ENCODE measurements around the gene VEGFB. TPM values are rescaled to one million over a fixed set of nuclear protein-coding genes. Genes with fewer than 3 reads are reported as not detected.
A peak's percentile ranks its signal among the peaks of the same experiment; 100 is the strongest.

VEGFB gene, protein sequence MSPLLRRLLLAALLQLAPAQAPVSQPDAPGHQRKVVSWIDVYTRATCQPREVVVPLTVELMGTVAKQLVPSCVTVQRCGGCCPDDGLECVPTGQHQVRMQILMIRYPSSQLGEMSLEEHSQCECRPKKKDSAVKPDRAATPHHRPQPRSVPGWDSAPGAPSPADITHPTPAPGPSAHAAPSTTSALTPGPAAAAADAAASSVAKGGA
- 10 to 100 TPM in 1 of 3 donors, 1 to 10 TPM in 2; 6.7 to 10.3 (median 9.4) TPM for polyA plus RNA-seq

DNA sequence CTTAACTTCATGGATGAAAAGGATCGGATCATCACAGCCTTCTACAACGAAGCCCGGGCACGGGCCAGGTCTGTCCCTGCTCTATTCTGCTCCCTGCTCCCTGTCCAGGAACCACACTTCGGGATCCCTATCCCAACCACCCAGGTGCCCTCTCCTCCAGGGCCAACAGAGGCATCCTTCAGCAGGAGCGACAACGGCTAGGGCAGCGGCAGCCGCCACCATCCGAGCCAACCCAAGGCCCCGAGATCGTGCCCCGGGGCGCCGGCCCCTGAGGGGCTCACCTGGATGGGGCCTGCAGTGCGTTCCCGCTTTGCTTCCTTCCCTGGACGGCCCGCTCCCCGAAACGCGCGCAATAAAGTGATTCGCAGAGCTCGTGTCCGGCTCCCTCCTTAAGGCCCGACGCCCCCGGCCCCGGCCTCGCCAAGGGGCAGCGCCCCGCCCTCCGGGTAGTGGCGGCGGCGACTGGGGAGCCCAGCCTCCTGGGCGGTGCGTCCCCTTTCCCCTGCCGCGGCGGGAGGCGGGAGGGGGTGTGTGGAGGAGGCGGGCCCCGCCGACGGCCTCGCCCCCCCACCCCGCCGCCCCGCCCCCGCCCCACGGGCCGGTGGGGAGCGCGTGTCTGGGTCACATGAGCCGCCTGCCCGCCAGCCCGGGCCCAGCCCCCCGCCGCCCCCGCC is at the start of gene VEGFB:
TSS of gene VEGFB (plus strand) at position 672 of the 674 bp plus-strand sequence. CDS start 250 bp downstream, outside the sequence.
- Mint-ChIP-seq H3K4me1 (peaks cover 27 to 40% of the 10 kb centered on the region in 2 donors), H3K27me3 (ENCODE audit: low read depth in 3 of 3) (peaks cover 0 to 1% (median 0%) of the 10 kb centered on the region in 3 donors), H3K4me3 (peak within 1 kb of the TSS; percentile 76 to 82 (median 80)), H3K27ac (peak within 1 kb of the TSS; percentile 55 to 85 (median 80)), H3K9me3 (no peaks in the 10 kb centered on the region), H3K36me3 (no peaks in the 10 kb centered on the region)
- DNase-seq = peak; percentile 70 to 72 (median 71)

DNA sequence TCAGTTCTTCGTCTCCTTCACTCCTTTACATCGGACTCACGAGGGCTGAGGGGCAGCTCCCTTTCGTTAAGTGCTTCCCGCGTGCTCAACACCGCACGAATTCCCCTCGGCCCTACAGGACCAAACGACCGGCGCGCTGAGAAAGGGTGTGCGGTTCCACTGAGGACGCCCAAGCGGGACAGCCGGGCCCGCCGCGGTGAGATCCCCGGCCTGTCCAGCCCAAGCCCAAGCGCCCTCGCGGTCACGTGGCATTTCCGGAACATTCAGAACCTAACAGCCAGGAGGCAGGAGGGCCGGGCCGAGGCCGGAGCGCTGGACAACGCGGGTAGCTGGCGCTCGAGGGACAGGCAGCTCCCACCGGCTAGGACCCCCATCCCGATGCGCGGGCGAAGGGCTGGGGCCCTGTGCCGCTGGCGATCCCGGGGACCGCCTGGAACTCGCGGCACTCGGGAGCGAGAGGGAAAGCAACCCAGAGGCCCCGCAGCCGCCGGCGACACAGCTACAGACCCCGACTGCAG is 49.1 kb upstream of the VEGFB start:
- H3K9me3 Mint-ChIP-seq = no peaks in the 10 kb centered on the region
- DNase-seq = no peak
- peak overlapping the region; percentile 88 to 98 (median 92) for H3K4me3 Mint-ChIP-seq

DNA sequence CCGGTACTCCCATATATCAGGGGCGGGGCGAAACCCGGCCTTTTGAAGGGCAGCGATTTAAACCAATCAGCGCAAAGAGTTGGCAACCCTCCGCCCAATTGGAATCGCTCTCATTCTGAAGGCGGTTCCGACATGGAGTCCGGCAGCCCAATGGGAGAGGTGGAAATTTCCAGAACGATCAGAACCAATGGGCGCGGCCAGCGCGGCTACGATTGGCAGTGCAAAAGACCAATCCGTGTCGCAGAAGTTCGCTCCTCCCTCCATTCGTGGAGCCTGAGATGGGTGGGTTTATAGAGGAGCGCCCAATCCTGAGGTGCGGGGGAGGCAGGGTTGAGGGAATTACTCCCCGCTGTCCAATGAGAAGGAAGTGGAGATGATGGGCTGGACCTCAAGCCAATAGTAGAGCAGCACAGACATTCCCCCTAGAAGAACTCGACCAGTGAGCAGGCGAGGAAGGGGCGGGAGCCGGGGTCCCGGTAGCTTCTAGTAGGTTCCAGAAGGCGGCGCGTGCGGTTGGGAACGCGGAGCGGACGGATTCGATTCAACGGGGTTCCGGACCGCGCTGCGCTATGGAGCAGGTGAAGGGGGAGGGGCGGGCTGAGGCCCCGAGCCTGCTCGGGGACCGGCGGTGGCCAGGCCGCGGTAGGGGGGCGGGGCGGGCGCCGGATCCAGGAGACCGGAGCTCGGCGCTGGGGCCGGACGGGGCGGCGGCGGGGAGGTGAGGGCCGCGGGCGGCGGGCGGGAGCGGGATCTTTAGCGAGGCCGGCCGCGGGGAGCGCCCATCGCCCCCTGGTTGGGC is 48.5 kb upstream of the VEGFB start, which contains the start of gene STIP1:
TSS of gene STIP1 (plus strand) at position 479 of the 799 bp plus-strand sequence. CDS start at position 570, 91 bp downstream.
- peaks cover 0 to 4% (median 0%) of the 10 kb centered on the region in 3 donors for H3K36me3 Mint-ChIP-seq
- peaks cover 34 to 38% of the 10 kb centered on the region in 2 donors for H3K4me1 Mint-ChIP-seq
- H3K27me3 Mint-ChIP-seq (ENCODE audit: low read depth in 3 of 3) = peaks cover 6 to 9% (median 6%) of the 10 kb centered on the region in 3 donors
- H3K4me3 Mint-ChIP-seq = peak within 1 kb of the TSS; percentile 88 to 98 (median 92)
- H3K9me3 Mint-ChIP-seq = no peaks in the 10 kb centered on the region
- DNase-seq = peak; percentile 99 to 100 (median 100)
- peak within 1 kb of the TSS in 5 of 6 donors; percentile 92 to 98 (median 93) for H3K27ac Mint-ChIP-seq

More for the DNA sequence above, 49.1 kb upstream of the VEGFB start:
- Mint-ChIP-seq H3K27me3 (ENCODE audit: low read depth in 3 of 3) (peaks cover 6 to 9% (median 6%) of the 10 kb centered on the region in 3 donors), H3K27ac (peak overlapping the region in 5 of 6 donors; percentile 90 to 98 (median 93)), H3K4me1 (peaks cover 30 to 34% of the 10 kb centered on the region in 2 donors), H3K36me3 (peaks cover 0 to 4% (median 0%) of the 10 kb centered on the region in 3 donors)

DNA sequence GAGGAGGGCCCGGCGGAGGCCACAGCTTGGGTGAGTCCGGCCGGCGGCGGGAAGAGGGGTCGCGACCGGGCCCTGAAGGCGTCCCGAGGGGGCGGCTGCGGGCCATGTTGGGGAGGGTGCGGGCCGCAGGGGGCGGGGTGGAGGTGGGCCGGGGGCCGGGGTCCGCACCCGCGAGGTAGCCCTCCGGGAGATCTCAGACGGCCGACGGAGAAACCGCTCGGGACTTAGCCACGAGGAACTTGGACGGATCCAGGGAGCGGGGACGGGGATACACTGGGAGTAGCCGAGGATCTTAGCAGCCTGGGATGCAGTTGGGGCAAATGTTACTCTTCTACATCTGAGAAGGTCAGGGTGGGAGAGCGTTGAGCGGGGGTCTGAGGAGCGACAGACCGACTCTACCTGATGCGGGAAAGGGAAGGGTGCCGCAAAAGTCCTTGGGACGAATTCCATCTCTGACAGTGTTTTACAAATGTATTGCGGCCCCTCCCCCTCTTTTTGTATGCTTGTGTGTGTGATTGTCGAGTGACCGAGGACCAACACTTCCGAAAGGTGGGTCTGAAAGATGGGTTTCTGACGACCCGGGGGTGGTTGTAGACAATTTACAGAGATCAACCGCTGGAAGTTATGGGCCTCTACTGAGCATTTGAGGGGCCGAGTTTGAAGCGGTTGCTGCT is 47.8 kb upstream of the VEGFB start:
- Mint-ChIP-seq H3K4me3 (no peak overlapping the region), H3K9me3 (no peaks in the 10 kb centered on the region), H3K36me3 (peaks cover 0 to 4% (median 0%) of the 10 kb centered on the region in 3 donors), H3K27ac (no peak overlapping the region), H3K4me1 (peaks cover 31 to 38% of the 10 kb centered on the region in 2 donors), H3K27me3 (ENCODE audit: low read depth in 3 of 3) (peaks cover 6 to 9% (median 6%) of the 10 kb centered on the region in 3 donors)
- DNase-seq = peak; percentile 22 to 37 (median 23)

DNA sequence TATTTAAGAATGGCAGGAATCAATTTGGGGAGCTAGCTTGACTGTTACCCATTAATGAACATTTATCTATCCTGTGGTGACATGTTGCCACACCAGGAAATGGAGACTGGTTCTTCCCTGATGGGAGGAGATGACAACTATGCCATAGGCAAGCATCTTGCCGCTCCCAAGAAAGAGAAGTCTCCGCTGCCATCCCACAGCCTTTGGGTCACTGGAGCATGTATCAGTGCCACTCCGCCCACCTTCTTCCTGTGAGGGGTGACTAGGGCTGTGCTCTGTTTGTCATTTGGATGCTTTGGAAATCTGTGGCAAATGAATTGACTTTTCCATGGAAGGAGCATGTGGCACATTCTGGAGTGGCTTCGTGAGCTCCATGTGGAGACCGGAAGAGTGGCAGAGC is 42.0 kb upstream of the VEGFB start:
- Mint-ChIP-seq H3K9me3 (no peaks in the 10 kb centered on the region), H3K4me3 (no peak overlapping the region), H3K36me3 (peaks cover 16 to 40% (median 25%) of the 10 kb centered on the region in 3 donors), H3K4me1 (peaks cover 14 to 26% of the 10 kb centered on the region in 2 donors), H3K27me3 (ENCODE audit: low read depth in 3 of 3) (no peaks in the 10 kb centered on the region), H3K27ac (no peak overlapping the region)
- no peak for DNase-seq

DNA sequence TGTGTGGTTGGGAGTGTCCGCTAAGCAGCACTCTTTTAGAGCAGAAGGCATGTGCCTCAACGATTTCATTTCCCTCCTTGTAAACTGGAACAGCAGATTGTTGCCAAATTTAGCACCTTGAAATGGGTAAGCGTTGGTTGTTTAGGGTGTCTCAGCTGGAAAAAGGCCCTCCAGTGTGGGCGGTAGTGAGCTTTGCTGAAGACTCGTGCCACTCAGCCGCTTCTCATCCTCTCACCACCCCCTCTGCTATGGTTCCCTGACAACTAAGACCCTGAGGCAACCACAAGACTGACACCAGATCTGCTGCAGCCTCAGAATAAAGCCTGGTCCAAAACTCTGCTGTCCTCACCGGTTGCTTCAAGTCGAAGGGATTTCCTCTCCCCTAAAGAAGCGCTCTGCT is 37.8 kb upstream of the VEGFB start:
- Mint-ChIP-seq H3K27ac (peak overlapping the region in 1 of 6 donors; percentile 28), H3K36me3 (peaks cover 20 to 51% (median 37%) of the 10 kb centered on the region in 3 donors), H3K4me1 (peaks cover 8 to 16% of the 10 kb centered on the region in 2 donors), H3K4me3 (no peak overlapping the region), H3K9me3 (no peaks in the 10 kb centered on the region), H3K27me3 (ENCODE audit: low read depth in 3 of 3) (no peaks in the 10 kb centered on the region)
- DNase-seq = no peak

DNA sequence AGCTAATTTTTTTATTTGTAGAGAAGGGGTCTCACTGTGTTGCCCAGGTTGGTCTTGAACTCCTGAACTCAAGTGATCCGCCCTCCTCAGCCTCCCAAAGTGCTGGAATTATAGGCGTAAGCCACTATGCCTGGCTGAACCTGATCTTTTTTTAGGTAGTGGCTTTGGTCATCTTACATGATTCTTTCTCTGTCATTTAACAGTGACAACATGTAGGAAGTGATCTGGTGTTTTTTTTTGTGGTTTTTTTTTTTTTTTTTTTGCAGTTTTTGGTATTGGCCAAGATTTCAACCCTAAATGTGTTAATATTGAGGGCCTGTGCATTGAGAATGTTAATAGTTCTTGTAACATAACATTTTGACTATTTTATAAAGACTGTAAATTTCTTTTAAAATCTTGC is 35.9 kb upstream of the VEGFB start:
- Mint-ChIP-seq H3K27ac (peak overlapping the region in 1 of 6 donors; percentile 46), H3K27me3 (ENCODE audit: low read depth in 3 of 3) (no peaks in the 10 kb centered on the region), H3K4me1 (peaks cover 5 to 7% of the 10 kb centered on the region in 2 donors), H3K9me3 (no peaks in the 10 kb centered on the region), H3K36me3 (peaks cover 29 to 60% (median 48%) of the 10 kb centered on the region in 3 donors), H3K4me3 (no peak overlapping the region)
- no peak for DNase-seq

DNA sequence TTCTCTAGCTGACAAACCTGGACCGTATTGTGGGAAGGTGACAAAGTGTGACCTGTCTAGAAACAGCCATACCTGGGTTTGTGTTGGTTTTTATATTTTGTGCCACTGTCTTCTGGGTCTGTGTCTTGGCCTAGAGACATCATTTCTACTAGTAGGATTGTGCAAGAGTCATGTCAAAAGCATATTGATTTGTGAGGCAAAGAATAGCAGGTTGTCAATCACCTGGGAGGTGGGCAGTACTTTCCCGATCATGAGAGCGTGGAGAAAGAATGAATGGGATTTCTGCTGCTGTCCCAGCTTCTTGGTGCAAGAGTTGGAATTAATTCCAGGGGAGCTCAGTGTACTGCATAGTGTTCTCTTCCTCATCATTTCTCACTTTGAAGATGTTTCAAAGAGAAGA is 32.8 kb upstream of the VEGFB start:
- no peak for DNase-seq
- peaks cover 27 to 51% (median 38%) of the 10 kb centered on the region in 3 donors for H3K36me3 Mint-ChIP-seq
- peaks cover 0 to 6% (median 3%) of the 10 kb centered on the region in 3 donors for H3K27me3 Mint-ChIP-seq (ENCODE audit: low read depth in 3 of 3)
- H3K4me1 Mint-ChIP-seq = peaks cover 26% of the 10 kb centered on the region in 2 donors
- peak overlapping the region in 3 of 6 donors; percentile 1 to 70 (median 34) for H3K27ac Mint-ChIP-seq
- H3K9me3 Mint-ChIP-seq = no peaks in the 10 kb centered on the region
- no peak overlapping the region for H3K4me3 Mint-ChIP-seq

DNA sequence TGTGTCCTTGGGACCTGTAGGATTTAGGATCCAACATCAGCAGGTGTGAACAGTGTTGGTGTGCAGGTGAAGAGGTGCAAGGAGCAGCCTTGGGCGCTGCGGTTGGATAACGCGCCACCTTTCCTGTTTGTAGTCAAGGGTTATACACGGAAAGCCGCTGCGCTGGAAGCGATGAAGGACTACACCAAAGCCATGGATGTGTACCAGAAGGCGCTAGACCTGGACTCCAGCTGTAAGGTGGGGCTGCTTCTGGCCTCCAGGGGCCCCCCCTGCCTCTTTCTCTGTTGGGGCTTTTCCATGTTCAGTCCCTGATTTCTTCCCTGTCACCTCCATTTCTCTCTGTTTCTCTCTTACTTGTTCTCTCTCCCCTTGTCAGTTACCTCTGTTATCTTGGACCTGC is 31.4 kb upstream of the VEGFB start:
- H3K9me3 Mint-ChIP-seq = no peaks in the 10 kb centered on the region
- peaks cover 19 to 41% (median 28%) of the 10 kb centered on the region in 3 donors for H3K36me3 Mint-ChIP-seq
- H3K27me3 Mint-ChIP-seq (ENCODE audit: low read depth in 3 of 3) = peaks cover 3 to 11% (median 6%) of the 10 kb centered on the region in 3 donors
- H3K4me1 Mint-ChIP-seq = peaks cover 25 to 33% of the 10 kb centered on the region in 2 donors
- H3K4me3 Mint-ChIP-seq = no peak overlapping the region
- no peak overlapping the region for H3K27ac Mint-ChIP-seq
- DNase-seq = no peak

DNA sequence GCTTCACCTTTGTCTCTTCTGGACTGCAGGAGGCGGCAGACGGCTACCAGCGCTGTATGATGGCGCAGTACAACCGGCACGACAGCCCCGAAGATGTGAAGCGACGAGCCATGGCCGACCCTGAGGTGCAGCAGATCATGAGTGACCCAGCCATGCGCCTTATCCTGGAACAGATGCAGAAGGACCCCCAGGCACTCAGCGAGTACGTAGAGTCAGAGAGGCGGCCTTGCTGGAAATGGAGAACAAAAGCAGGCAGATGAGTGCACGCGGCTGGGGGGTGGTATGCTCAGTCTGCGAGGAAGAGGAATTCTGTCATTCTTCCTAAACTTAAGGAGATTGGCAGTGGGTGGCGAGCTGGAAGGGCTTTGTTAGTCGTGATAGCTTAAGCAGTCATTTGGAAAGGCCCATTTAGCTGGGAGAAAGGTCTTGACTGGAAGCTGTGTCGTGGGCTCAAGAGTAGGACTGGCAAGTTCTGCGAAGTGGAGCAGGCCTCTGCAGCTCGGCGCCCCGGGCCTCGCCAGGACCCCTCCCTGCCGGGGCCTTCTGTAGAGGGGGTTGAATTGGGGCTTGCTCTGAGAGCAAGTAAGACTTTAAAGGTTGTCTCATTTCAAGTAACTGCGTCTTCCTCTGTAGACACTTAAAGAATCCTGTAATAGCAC is 30.8 kb upstream of the VEGFB start:
- peak overlapping the region in 1 of 5 donors; percentile 17 for H3K4me3 Mint-ChIP-seq

DNA sequence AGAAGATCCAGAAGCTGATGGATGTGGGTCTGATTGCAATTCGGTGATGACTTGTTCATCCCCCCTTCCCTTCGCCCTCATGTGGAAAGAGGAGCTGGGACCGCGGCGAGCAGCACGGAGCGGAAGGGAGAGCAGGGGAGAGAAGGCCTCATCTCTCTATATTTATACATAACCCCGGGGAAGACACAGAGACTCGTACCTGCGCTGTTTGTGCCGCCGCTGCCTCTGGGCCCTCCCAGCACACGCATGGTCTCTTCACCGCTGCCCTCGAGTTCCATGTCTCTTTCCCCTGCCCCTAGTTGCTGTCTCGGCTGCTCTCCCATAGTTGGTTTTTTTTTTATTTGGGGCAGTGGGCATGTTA is 30.3 kb upstream of the VEGFB start:
- DNase-seq = no peak
- H3K27me3 Mint-ChIP-seq (ENCODE audit: low read depth in 3 of 3) = peaks cover 3 to 11% (median 6%) of the 10 kb centered on the region in 3 donors
- peaks cover 30 to 39% of the 10 kb centered on the region in 2 donors for H3K4me1 Mint-ChIP-seq
- peak overlapping the region in 5 of 6 donors; percentile 40 to 92 (median 84) for H3K27ac Mint-ChIP-seq
- peaks cover 19 to 41% (median 28%) of the 10 kb centered on the region in 3 donors for H3K36me3 Mint-ChIP-seq
- H3K4me3 Mint-ChIP-seq = no peak overlapping the region
- H3K9me3 Mint-ChIP-seq = no peaks in the 10 kb centered on the region

More for the DNA sequence above, 30.8 kb upstream of the VEGFB start:
- peaks cover 25 to 34% of the 10 kb centered on the region in 2 donors for H3K4me1 Mint-ChIP-seq
- H3K36me3 Mint-ChIP-seq = peaks cover 19 to 41% (median 28%) of the 10 kb centered on the region in 3 donors
- H3K27ac Mint-ChIP-seq = peak overlapping the region in 4 of 6 donors; percentile 49 to 90 (median 67)
- H3K27me3 Mint-ChIP-seq (ENCODE audit: low read depth in 3 of 3) = peaks cover 3 to 11% (median 6%) of the 10 kb centered on the region in 3 donors
- DNase-seq = no peak
- no peaks in the 10 kb centered on the region for H3K9me3 Mint-ChIP-seq

DNA sequence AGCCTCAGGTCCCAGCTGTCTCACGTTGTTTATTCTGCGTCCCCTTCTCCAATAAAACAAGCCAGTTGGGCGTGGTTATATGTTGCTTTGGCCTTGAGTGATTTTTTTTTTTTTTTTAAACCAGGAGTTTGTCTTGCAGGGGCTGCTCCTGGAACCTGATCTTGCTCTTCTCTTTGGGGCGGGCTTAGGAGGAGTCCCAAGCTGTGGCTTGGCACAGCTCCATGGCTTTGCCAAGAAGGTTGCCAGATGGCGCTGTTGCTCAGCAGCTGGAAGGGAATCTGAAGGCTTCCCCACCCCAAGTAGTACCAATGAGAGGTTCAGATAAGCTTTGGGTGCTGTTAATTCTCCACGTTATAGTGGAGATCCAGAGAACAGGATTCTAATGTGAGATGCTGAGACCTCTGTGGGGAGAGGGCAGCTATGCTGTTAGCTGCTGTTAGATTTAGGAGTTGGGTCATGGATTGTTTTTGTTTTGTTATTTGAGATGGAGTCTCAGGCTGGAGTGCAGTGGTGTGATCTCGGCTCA is 29.9 kb upstream of the VEGFB start:
- H3K36me3 Mint-ChIP-seq = peaks cover 19 to 41% (median 28%) of the 10 kb centered on the region in 3 donors

More for the DNA sequence above, 29.9 kb upstream of the VEGFB start:
- Mint-ChIP-seq H3K27ac (peak overlapping the region; percentile 83 to 97 (median 91)), H3K27me3 (ENCODE audit: low read depth in 3 of 3) (peaks cover 5 to 11% (median 6%) of the 10 kb centered on the region in 3 donors), H3K4me1 (peaks cover 32 to 40% of the 10 kb centered on the region in 2 donors), H3K9me3 (no peaks in the 10 kb centered on the region), H3K4me3 (peak overlapping the region; percentile 44 to 86 (median 82))
- peak; percentile 71 to 79 (median 74) for DNase-seq
